NK-92 treated with Interleukin-12 subunit alpha and Interleukin-12 subunit beta, amount 100 ng/mL, for 24 hours (cell line): ENCODE results near the gene GALNT18.

Source experiments
- DNase-seq: peaks from one replicate; lab custom pipeline; 2025; lab: John Stamatoyannopoulos, UW

GALNT18 gene

DNA sequence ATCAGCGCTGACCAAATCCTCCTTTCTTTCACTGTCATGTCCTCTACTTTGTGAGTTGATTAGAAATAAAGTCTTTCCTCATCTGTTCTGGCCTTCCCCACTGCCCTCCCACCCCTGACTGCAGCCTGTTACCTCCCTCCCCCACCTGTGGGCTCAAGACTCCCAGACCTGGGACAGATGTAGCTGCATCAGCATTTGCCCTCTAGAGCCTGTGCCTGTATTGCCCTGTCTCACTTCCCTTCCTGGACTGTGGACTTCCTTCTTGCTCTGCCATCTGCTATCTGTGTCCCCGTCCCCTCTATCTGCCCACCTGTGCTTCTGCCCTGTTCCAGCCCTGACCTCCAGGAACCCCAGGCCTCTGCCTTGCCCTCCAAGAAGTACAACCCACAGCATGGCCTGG is 122.5 kb downstream of the GALNT18 start:
- DNase-seq: no peak

DNA sequence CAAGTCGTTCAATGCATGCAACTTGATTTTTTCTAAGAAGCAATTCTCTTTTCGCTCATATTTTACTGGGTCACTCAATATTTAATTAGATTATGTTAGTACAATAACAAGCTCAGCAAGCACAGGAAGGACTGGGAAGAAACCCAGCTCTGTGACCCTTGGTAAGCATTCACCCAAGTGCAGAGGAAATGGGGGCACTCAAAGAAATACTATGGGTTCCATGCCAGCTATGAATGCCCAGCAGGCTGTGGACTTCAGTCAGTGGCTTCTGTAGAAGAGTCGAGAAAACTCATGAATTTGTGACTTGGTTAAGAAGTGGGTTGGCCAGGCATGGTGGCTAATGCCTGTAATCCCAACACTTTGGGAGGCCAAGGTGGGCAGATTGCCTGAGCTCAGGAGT is 123.6 kb downstream of the GALNT18 start:
- DNase-seq: no peak

DNA sequence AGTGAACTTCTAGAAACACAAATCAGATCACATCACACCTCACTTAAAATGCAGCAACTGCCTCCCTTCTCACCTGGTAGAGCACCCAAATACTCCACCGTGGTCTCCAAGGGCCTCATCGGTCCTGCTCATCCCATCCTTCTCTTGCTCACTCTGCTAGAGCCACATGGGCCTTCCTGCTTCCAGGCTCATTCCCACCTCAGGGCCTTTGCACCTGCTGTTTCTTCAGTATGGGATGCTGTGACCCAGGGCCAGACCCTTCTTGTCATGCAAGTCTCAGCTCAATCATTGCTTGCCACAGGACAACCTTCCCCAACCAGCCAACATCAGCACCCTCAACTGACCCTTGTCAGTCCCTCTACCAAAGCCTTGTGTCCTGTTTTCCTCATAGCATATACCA is 124.9 kb downstream of the GALNT18 start:
- DNase-seq: no peak

DNA sequence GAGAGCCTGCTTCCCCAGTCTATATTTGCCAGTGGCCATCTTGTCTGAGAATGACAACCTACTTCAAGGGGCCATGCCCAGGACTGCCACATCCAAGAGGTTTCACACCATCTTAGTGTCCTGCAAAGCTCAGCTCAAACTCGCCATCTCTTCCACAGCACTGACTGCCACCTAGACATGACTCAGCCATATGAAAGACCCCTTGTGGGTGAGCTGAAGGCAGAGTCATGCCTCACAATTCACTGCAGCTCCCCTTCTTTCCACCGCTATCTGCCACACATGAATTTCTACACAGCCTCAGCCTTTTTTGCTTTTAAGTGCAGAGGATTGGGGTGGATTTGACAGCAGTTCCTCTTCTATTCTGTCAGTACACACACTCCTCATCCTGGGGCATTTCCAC is 127.5 kb downstream of the GALNT18 start:
- no peak for DNase-seq

DNA sequence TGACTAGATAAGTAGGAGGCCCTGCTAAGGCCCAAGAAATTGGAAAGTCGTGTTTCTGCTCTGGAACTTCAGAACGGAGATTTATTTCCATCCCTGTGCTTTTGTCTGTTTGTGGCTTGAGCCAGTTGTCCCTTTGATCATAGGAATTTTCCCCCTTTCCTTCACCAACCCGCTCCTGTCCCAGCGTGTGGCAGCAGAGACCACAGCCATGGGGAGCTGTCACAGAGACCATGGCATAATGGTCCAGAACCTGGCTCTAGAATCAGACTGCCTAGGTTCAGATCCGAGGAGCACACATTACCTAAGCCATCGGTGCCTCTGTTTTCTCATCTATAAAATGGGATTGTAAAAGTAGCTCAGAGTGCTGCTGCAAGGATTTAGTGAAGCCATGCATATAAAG is 128.1 kb downstream of the GALNT18 start:
- DNase-seq: no peak

DNA sequence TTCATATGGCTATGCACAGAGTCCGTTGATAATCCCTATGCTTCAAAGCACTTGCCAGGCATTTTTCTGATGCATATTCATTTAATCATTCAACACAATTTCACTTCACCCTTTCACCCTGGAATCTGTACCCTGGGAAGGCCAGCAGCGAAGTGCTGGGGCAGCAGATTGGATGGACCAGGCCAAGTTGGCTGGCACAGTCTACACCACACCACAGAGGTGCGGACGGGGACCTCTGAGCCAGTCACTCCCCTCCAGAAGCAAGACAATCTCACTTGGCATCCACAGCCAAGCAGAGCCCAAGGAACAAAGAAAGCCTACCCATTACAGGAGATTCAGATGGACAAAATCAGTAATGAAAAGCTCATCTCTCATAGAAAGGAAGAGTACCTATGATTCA is 130.2 kb downstream of the GALNT18 start:
- DNase-seq: no peak

DNA sequence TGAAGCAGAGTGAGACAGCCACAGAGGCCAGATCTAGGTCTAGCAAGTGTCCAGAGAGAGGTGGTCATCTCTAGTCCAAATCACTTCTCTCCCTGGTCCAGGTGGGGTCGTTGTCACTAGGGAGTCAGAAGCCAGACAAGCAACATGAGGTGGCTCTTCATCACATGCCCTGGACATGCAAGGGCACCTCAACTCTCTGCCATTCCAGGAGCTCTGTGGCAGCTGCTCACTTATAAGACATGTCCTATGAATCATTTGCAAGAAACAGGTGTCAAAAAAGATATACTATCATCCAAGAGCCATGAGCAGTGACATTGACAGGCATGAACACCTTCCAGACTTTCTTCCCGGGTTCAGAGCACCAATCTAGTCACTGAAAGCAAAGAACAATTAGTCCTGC is 130.8 kb downstream of the GALNT18 start:
- no peak for DNase-seq

DNA sequence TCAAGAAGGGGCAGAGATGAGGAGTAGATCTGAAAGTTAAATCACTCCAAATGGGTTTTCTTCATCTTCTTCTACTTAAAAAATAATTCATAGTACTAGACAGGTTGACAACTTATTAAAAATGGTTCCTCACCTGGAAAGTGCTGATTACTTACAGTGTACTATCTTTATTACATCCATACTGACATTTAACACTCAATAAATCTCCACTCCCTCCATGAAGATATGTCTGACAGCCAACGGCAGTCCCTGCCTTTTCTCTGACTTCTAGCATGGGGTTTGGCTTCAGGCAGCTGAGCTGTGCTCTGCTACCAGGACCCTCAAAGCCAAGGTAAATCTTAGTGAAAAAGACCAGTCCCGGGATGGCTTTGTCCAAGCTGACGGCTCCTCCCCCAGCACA is 135.4 kb downstream of the GALNT18 start:
- DNase-seq: no peak

DNA sequence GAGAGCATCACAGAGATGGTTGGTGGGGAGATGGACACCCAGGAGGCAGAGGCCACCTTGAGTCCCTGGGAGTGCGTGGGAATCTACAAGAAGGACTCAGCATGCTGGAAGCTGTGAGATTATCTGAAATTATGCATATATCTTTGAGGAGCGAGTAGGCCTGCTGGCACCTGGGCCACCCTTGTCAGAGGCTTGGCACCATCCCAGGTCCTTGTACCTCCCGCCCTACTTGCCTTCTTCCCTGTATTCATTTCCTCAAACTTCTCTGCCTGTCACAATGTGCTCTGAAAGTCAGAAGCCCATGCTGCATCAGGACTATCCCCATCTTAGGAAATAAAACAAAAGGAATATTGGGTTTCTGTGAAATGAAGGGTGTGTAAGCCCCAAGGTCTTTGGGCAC is 135.8 kb downstream of the GALNT18 start:
- no peak for DNase-seq

DNA sequence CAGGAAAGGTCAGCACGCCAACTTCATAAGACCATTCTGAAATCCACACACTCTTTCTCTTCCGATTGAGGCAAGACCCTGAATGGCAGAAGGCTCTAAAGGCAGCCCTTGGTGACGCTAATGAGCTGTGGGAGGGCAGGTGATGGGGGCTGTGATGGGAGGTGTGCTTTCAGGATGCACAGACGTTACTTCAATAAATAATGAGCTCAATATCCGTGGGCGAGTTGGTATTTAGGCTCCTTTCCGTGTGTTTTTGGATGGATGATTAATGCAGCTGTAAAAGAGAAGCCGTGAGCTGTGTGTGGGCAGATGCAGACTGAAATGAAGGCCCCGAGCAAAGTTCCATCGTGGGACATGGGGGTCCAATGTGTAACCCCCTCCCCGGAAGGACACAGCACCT is 138.2 kb downstream of the GALNT18 start:
- no peak for DNase-seq

DNA sequence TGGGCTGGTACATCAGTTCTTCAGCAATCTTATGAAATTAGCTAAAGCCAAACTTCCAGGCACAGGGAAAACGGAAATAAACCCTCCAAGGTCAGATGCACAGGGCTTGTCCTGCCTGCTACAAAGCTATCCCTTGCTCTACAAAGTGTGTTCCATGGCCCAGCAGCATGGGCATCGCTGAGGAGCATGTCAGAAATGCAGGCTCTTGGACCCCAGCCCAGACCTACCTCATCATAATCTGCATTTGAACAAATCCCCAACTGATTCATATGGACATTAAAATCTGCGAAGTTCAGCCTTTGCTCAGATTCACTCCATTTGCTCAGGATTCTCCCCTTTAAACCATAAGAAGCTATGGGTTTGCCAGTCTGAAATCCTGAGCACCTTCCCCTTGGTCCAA is 139.1 kb downstream of the GALNT18 start:
- DNase-seq: no peak

DNA sequence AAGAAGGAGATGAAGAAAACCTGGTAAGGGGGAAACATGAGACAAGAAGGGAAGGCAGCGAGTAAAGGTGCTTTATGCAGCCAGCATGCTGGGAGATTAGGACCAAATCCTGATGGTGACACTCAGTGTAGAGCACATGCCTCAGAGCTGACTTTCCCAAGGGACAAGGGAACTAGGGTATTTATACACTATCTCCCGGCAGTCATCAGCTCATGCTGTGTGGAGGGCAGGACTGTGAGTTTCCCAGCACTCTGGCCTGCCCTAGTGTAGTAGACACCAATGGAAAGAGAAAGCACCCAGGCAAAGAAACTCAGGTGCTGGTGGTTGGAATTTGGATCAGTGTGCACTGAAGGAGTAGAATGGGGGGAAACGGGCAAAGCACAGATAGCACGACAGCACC is 140.4 kb downstream of the GALNT18 start:
- DNase-seq: no peak

DNA sequence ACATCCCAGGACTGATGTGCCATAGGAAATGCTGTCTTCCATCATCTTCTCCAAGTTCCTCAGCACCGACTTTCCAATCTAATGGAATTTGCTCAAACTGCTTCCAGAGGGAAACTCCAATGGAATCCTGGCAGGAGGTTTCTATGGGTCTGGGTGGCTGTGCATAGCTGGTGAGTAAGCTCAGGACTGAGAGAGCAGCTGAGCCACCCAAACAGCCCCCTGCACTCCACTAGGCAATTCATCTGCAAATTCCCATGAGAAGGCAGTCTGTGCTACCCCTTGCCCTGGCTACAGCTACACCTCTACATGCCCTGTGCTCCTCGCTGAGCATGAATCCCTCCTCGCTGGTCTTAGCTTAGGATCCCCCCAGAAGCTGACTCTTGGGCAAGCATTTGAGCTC is 140.8 kb downstream of the GALNT18 start:
- no peak for DNase-seq

DNA sequence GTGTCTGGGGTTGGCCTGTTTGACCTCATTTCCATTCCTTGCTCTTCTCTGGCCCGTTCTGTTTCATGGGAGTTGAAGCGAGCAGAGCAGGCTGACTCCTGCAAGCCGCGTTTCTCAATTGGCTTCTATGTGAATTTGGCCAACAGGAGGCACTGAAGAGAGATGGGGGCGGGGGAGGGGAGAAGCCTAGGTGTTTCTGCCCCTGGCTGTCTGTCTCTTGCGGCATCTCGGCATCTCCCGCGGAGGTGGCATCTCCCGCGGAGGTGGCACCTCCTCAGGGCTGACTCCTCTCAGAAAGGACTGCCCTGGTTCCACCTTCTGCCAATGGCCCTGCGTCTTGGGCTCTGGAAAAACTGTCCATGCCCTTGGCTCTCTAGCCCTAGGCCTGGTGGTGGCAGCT is 143.1 kb downstream of the GALNT18 start:
- no peak for DNase-seq

DNA sequence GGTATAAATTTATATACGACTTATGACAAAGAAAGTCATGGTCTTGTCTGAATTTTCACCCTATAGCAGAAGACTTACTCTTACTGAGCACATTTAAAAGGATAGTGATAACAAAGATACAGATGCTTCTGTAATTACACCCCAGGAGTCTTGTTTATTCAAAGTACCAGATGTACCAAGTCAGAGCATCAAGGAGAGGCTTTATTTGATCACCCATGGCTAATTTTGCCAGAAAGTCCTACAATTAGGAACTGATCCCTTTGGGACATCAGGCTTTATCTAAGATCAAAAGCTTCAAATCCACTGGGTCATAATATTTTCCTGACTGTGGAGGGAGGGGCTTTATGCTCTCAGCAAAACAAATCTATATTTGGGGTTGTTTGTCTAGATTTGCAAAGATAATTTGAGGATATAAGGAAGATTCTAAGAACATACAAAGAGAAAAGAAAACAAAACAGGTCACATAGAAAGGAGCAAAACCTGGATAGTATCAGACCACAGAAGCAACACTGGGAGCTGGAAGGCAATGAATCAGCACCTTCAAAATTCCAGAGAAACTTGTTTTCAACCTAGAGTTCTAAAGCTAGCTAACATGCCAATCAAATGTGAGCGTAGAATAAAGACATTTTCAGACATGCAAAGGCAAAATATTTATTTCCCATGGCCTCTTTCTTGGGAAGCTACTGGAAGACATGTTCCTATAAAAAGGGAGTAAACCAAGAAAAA is 143.9 kb downstream of the GALNT18 start:
- no peak for DNase-seq

DNA sequence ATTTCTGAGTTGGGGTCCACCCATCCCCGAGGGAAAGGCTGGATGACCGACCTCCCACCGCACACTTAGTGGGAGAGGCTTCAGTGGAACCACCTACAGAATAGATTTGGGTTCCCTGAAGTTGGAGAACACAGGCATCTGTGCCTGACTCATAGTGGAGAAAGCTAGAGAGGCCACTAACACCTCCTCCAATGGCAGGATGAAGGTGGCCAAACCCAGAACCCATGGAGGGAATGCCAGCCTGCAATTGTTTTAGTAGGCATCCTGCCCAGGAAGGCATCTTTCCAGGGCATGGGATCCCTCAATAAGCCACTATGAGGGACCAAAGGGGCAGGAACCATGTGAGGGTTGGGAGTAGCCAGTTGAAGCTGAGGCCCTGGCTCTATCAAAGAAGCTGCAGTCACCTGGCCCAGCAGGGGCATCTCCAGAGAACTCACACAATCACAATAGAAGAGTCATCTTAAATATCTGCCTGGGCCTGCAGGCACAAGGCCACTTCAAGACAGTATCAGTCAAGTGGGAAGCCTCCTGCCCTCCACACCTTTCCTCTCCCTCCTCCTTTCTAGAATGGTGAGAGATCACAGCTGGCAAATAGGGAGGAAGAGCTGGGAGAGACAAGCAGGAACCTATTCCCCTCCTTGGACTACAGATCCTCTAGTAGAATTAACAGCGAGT is 144.7 kb downstream of the GALNT18 start:
- DNase-seq: no peak

DNA sequence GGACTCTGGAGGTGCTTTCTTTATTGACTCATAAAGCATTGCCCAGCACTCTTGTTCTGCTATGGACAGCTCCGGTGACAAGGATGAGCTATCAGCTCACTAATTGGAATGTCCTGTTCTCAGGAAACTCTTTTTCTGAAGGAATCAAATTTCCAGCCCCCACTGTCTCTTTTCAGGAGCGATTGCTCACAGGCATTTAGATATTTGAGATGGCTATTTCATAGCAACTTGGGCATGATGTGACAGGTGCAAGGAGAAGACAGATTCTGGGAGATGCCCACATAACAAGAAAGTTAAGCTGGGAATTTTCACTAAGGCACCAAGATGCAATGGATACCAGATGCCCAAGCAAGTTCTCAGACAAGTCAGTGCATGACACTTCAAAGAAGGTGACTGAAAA is 145.3 kb downstream of the GALNT18 start:
- DNase-seq: no peak

DNA sequence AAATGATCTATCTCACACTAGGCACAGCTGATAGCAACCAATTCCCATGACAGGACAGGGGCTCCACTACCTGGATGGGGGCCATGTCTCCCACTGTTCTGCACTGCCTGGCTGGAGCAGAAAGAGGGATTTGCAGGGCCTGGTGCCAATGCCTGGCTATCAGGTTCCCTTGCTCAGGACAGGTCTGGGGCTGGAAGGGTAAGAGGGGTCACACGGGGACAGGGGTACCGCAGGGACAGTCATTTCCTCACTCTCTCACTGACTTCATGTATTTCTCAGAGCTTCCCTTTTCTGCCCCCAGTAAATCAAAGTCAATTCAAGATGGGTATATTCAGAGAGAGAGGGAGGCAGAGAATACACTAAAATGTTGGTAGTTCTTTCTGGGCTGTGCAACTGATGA is 149.7 kb downstream of the GALNT18 start:
- no peak for DNase-seq

DNA sequence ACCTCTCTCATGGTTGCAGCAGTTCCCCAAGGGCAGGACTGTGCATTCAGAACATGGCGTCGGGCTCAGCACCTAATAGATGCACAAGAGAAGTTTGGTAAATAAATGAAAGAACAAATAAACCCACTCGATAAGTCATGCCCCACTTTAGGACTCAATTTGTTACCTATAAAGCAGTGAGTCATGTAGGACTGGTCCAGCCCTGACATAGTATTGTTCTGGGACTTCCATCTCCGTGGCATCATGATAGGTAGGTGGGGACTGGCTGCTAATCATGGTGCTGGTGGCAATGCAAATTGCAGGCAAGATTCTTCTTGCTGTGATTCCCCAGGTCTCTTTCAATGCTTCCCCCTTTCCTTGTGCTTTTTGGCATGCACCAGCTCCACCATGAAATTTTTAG is 150.6 kb downstream of the GALNT18 start:
- DNase-seq: no peak

DNA sequence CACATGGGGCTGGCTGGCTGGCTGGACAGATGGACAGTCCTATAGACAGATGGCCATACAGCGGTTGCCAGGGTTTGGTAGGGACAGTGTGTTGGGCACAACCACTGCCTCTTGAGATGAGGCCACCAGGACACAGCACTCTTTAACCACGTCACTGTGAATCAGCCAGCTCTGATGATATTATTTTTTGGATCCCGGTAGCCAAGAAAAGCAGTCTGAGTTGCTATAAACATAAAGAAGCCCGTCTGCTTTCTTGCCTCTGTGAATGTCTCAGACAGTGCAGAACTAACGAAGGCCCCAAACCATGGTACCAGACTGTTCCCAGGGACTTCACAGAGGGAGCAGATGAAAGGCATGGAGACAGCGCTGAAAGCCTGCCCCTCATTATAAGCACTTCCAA is 152.9 kb downstream of the GALNT18 start:
- DNase-seq: no peak

DNA sequence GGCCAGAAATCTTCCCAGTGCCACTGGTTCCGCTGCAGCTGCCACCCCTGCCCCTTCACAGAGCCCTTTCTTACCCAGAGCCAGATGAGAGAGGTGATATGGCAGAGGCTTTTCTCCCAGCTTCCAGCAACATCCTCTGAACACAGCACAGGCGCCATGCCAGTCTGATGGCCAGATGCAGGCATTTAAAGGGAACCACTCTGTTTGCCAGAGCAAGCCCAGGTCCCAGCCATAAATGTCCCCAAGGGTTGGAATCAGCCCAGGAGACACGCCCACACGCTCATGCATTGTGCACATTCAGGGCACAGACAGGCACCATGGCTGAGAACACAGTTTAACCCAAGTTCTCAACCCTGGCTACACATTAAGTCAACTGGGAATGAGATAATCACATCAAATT is 154.5 kb downstream of the GALNT18 start:
- no peak for DNase-seq

DNA sequence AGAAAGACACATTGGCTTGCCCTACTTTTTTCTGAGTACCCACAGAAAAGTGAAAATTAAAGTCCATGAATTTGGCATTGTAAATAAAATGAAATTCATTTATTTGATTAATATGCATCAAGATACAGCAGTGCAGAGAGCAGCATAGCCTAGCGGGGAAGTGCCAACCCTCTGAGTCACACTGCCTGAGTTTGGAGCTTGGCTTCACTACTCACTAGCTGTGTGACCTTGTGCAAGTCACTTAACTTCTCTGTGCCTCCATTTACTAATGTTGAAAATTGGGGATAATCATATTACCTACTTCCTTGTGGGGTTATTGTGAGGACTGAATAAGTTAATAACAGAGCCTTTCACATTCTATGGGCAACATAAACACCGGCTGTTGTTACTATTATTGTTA is 157.2 kb downstream of the GALNT18 start:
- no peak for DNase-seq

DNA sequence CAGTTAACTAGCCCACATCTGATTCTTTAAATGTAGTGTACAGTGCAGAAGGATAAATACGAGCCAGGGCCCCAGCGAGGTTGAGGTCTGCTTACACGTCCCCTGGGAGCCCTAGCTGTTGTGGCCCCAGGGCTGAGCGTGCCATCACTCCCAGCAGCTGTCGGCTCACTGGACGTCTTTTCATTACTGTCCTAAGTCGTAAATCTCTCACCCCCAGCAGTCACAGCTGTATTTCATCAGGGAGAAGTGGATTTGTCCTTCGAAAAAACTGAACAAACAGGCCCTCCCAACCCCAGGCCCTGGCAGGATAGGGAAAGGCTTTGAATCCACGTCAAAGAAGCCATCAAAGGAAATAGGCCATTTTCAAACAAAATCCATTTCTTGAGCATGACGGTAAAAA is 158.4 kb downstream of the GALNT18 start:
- DNase-seq: no peak

DNA sequence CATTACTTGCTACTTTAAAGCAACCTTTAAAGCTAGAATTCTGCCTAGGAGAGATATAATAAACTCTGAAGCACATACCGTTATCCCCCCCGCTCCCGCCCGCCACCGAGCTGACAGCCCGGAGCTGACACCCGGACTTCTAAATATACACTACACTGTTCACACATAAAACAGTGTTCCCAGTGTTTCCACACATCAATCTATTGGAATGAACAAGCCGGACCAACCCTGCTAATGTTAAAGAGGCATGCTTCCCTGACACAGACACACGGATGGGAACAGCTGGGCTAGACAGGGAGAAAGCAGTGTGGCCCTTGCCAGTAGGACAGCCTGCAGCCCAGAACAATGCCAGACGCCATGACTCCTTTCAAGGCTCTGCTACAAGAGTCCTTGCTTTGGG is 160.3 kb downstream of the GALNT18 start:
- no peak for DNase-seq
